WERI-Rb-1 (cell line): Measurements from ENCODE around the gene UNC5A.

Experiments used
- DNase-seq: peaks from one replicate; pipeline ENCODE4 v3.0.0-alpha.2; 2020
- H3K27ac ChIP-seq: fragments of 250-450 bp; sonication (Bioruptor Pico); 2 replicates; pipeline ENCODE4 v1.5.1; 2020; ENCODE audit warnings: mild to moderate bottlenecking, moderate library complexity
- H3K27me3 ChIP-seq: fragments of 250-450 bp; sonication (Bioruptor Pico); 2 replicates; pipeline ENCODE4 v1.5.1; 2021; ENCODE audit warnings: mild to moderate bottlenecking, low read depth, moderate library complexity; ENCODE audit not compliant: insufficient read depth, severe bottlenecking
- H3K36me3 ChIP-seq: fragments of 250-450 bp; sonication (Bioruptor Pico); 2 replicates; pipeline ENCODE4 v1.5.1; 2020; ENCODE audit warnings: mild to moderate bottlenecking, moderate library complexity
- H3K4me3 ChIP-seq: 2 replicates; pipeline ENCODE4 v1.5.1; 2011; ENCODE audit warnings: low read depth, mild to moderate bottlenecking, control low read depth, low read length
- H3K9me3 ChIP-seq: fragments of 250-450 bp; sonication (Bioruptor Pico); 2 replicates; pipeline ENCODE4 v1.5.1; 2021; ENCODE audit warnings: mild to moderate bottlenecking, moderate library complexity; ENCODE audit not compliant: severe bottlenecking
- TF ChIP-seq, protein P1 (sequence below): IDR thresholded peaks from 2 replicates; pipeline ENCODE4 v1.5.1; 2011; ENCODE audit warnings: low read depth, mild to moderate bottlenecking, control low read depth, inconsistent platforms, low read length

Gene UNC5A

DNA sequence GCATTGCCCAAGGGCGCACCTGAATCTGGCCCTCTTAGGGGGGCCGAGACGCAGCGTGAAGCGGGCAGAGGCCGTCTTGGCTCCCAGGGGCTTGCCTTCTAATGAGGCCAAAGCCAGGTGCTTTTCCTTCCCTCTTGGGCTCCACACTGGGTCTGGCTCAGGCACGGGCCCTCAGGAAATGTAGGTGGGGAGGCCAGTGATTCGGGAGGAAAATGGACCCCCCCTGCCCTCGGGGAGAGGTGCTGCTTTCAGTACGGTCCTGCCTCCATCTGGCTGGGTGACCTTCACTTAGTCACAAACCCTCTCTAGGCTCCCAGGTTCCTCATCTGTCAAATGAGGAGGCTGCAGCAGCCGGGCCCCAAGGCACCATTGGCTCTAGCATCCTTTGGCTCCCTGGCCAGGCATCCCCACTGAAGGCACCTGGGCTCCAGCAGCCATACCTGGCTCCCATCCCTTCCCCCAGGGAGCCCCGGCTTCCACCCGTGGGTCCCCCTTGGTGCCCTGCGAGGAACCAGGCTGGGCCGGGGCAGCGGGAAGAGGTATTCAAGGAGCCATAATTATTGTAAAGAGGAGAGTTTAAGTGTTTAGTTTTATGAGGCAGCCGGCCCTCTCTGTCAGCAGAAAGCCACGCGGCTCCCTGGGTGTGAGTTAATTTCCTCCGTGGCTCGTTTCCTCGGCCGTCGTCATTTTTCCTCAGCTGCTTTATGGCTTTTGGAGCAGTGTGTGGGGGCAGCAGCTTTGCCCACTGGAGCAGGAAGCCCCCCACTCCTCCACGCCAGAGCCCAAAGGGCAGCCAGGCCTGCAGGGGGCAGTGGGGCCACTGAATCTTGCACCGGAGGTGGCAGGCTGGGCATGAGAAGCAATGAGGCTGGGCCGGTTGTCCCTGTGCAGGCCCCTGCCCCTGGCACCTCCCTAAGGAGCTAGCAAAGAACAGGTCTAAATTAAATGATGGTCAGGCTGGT, 24.9 kb upstream of the UNC5A start:
- H3K36me3 ChIP-seq: no peaks in the 10 kb centered on the region
- TF ChIP-seq, protein P1, sequence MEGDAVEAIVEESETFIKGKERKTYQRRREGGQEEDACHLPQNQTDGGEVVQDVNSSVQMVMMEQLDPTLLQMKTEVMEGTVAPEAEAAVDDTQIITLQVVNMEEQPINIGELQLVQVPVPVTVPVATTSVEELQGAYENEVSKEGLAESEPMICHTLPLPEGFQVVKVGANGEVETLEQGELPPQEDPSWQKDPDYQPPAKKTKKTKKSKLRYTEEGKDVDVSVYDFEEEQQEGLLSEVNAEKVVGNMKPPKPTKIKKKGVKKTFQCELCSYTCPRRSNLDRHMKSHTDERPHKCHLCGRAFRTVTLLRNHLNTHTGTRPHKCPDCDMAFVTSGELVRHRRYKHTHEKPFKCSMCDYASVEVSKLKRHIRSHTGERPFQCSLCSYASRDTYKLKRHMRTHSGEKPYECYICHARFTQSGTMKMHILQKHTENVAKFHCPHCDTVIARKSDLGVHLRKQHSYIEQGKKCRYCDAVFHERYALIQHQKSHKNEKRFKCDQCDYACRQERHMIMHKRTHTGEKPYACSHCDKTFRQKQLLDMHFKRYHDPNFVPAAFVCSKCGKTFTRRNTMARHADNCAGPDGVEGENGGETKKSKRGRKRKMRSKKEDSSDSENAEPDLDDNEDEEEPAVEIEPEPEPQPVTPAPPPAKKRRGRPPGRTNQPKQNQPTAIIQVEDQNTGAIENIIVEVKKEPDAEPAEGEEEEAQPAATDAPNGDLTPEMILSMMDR: 0 out of 2 replicates have a peak, but pooled peaks have one; percentile 2
- H3K4me3 ChIP-seq: no peak overlapping the region
- no peak for DNase-seq
- no peaks in the 10 kb centered on the region for H3K27me3 ChIP-seq
- peak overlapping the region; percentile 89 for H3K27ac ChIP-seq
- no peaks in the 10 kb centered on the region for H3K9me3 ChIP-seq

DNA sequence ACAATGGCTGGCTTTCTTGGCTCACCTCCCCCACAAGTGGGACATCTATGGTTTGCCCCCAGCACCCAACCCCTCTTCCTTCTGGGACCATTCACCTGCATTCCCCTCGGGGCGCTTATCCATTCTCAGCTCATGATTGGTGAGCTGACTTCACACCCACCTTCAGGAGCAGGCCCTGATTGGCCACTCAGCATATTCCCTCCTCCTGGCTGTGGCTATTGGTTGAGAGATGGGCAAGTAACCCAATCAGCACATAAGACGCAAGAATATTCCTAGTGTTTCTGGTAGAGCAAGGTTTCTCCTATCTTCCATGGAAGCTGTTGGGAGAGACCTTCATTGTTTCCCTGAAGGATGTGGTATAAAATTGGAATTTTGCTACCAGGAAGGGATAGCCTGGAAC, 22.7 kb upstream of the UNC5A start:
- H3K9me3 ChIP-seq: no peaks in the 10 kb centered on the region
- no peaks in the 10 kb centered on the region for H3K27me3 ChIP-seq
- no peak overlapping the region for H3K4me3 ChIP-seq
- TF ChIP-seq, protein P1: no peak
- H3K36me3 ChIP-seq: no peaks in the 10 kb centered on the region
- H3K27ac ChIP-seq: no peak overlapping the region
- no peak for DNase-seq

DNA sequence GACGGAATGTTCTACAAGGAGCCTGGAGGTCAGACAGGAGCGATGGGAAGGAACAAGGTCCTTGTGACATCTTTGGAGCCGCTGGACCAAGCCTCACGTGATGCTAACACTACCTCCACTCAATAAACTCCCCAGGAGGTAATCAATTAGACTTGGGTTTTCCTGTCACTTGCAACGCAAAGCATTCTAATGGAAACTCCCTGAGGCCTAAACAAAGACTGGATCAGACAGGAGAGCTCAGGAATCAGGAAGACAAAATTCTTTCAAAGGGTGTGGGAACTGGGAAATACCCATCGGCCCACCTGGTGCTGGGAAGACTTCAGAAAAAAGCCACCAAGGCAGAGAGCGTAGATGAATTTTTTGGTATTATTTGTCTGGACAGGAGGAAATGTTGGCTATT, 22.3 kb upstream of the UNC5A start:
- Histone ChIP-seq H3K27ac (no peak overlapping the region), H3K27me3 (no peaks in the 10 kb centered on the region), H3K4me3 (no peak overlapping the region), H3K36me3 (no peaks in the 10 kb centered on the region), H3K9me3 (no peaks in the 10 kb centered on the region)
- TF ChIP-seq, protein P1: no peak
- no peak for DNase-seq

DNA sequence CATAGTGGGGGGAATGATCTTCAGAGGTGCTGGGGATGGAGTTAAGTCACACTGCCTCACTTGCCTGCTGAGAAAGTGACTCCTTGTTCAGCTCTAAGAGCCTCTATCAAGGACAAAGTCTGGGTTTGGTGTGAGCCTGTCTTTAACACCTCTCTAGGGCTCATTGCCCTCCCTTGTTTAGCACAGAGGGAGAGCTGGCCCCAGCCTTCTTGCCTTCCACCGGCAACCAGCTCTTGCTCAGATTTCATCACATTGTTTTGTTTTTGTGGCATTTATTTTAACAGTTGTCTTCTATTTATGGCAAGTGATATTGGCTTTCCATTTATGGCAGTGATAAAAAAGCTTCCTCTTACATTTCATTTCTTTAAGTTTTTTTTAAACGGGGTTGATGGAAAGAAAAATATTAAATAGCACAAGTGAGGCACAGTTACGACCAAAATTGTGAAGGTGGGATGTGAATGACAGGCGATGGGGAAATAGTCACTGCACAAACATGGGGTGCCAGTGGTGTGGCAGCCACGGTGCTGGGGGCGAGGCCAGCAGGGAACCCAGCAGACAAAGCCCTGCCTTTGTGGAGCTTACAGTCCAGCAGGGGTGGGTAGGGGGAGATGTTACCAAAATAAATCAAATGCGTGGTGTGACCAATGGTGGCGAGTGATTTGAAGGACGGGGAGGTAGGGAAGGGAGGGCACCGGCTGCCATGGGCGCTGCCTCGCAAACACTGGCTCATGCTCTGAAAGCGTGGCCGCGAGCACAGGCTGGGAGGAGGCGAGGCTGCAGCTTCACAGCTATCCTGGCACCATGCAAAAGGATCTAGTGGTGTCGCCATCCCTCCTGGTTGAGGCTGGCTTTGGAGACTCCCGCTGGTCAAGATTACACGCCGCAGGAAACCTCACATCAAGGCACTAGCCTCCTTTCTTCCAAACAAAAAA, 21.2 kb upstream of the UNC5A start:
- H3K4me3 ChIP-seq: no peak overlapping the region
- no peaks in the 10 kb centered on the region for H3K36me3 ChIP-seq
- no peaks in the 10 kb centered on the region for H3K9me3 ChIP-seq
- H3K27ac ChIP-seq: no peak overlapping the region
- no peak for DNase-seq
- TF ChIP-seq, protein P1: no peak
- no peaks in the 10 kb centered on the region for H3K27me3 ChIP-seq

DNA sequence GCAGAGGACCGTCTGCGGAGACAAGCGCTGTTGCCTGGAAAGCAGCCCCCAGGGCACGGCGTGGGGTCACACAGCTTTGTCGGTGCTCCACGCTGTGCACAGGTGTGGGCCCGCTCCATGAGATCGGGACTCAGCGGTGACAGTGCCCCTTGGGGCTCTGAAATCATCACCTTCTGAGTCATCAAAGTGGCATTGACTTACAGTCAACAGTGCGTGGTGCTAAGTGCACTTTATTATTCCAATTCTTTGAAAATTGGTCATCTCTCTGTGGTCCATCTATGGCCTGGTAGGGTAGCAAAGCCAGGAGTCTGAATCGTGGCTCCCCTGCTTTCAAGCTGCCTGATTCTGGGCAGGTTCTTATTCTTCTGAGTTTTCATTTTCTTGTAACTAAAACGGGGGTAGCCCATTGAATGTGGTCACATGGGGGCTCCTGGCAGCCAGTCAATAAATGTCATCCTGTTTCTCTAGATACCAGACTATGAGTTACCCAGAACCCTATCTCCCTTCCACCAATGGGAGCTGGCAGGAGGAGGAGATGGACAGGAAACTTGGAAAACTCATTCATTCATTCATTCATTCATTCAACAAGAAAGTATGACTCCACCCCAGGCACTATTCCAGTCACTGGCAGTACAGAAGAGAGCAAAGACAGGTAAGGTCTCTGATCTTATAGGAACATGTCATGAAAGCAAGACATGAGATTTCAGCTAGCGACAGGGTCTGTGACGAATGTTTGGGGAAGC, 20.3 kb upstream of the UNC5A start:
- no peak for DNase-seq
- TF ChIP-seq, protein P1: no peak

More for the DNA sequence above, 20.3 kb upstream of the UNC5A start:
- Histone ChIP-seq H3K27me3 (no peaks in the 10 kb centered on the region), H3K4me3 (no peak overlapping the region), H3K36me3 (no peaks in the 10 kb centered on the region), H3K27ac (no peak overlapping the region), H3K9me3 (no peaks in the 10 kb centered on the region)
